HL-60/S4 treated with phorbol 12-myristate 13-acetate at 8.2 ng/mL for 4 days and 3 days (cell line): Measurements from ENCODE around the gene CD8B2.
"Not testable (repeated sequence)": the region's sequence is repeated elsewhere in the genome, so short reads cannot be mapped to it uniquely, and the experiment has no call there.

Experiments
- in situ Hi-C: fragments of 300-500 bp; cut with MboI; formaldehyde crosslinking; loops from 2 replicates; pipeline ENCODE4 v1.15.0; 2022; ENCODE audit warnings: low sequenced_read_pairs

The CD8B2 gene

GRCh38 chr2:106511476-106511901 is 24.3 kb downstream of the CD8B2 start:
- in situ Hi-C loops, result not testable (repeated sequence)

GRCh38 chr2:106511934-106512333 is 24.8 kb downstream of the CD8B2 start:
- in situ Hi-C loops, result not testable (repeated sequence)

GRCh38 chr2:106513391-106513790 is 26.2 kb downstream of the CD8B2 start:
- in situ Hi-C loops, result not testable (repeated sequence)

- in situ Hi-C loops, result not testable (repeated sequence)
Measured at GRCh38 chr2:106514827-106515226, 27.7 kb downstream of the CD8B2 start.

- in situ Hi-C loops, result no loop called here
Measured at GRCh38 chr2:106516436-106516835, 29.3 kb downstream of the CD8B2 start.

GRCh38 chr2:106516864-106517263 is 29.7 kb downstream of the CD8B2 start:
- in situ Hi-C loops, result no loop called here

- in situ Hi-C loops, result no loop called here
Measured at GRCh38 chr2:106517329-106517728, 30.2 kb downstream of the CD8B2 start.

- in situ Hi-C loops, result no loop called here
Measured at GRCh38 chr2:106519767-106520166, 32.6 kb downstream of the CD8B2 start.

- in situ Hi-C loops, result no loop called here
Measured at GRCh38 chr2:106521016-106521415, 33.9 kb downstream of the CD8B2 start.

GRCh38 chr2:106523976-106524665 is 37.0 kb downstream of the CD8B2 start:
- in situ Hi-C loops, result no loop called here

GRCh38 chr2:106530866-106531265 is 43.7 kb downstream of the CD8B2 start:
- in situ Hi-C loops, result loop anchor here (25.0 kb wide), 1 partner anchor 419 kb away; no protein-coding TSS in a partner anchor

GRCh38 chr2:106531676-106532214 is 44.6 kb downstream of the CD8B2 start:
- in situ Hi-C loops, result loop anchor here (25.0 kb wide), 1 partner anchor 419 kb away; no protein-coding TSS in a partner anchor

- in situ Hi-C loops, result loop anchor here (25.0 kb wide), 1 partner anchor 420 kb away; no protein-coding TSS in a partner anchor
Measured at GRCh38 chr2:106532236-106532635, 45.1 kb downstream of the CD8B2 start.

- in situ Hi-C loops, result loop anchor here (25.0 kb wide), 1 partner anchor 422 kb away; no protein-coding TSS in a partner anchor
Measured at GRCh38 chr2:106534471-106534870, 47.3 kb downstream of the CD8B2 start.

- in situ Hi-C loops, result loop anchor here (25.0 kb wide), 1 partner anchor 424 kb away; no protein-coding TSS in a partner anchor
Measured at GRCh38 chr2:106536490-106536889, 49.3 kb downstream of the CD8B2 start.

GRCh38 chr2:106537047-106537446 is 49.9 kb downstream of the CD8B2 start:
- in situ Hi-C loops, result loop anchor here (25.0 kb wide), 1 partner anchor 425 kb away; no protein-coding TSS in a partner anchor

GRCh38 chr2:106537791-106538191 is 50.6 kb downstream of the CD8B2 start:
- in situ Hi-C loops, result loop anchor here (25.0 kb wide), 1 partner anchor 425 kb away; no protein-coding TSS in a partner anchor

GRCh38 chr2:106540886-106541285 is 53.7 kb downstream of the CD8B2 start:
- in situ Hi-C loops, result loop anchor here (25.0 kb wide), 1 partner anchor 429 kb away; no protein-coding TSS in a partner anchor

GRCh38 chr2:106541333-106541732 is 54.2 kb downstream of the CD8B2 start:
- in situ Hi-C loops, result loop anchor here (25.0 kb wide), 1 partner anchor 429 kb away; no protein-coding TSS in a partner anchor

- in situ Hi-C loops, result loop anchor here (25.0 kb wide), 1 partner anchor 431 kb away; no protein-coding TSS in a partner anchor
Measured at GRCh38 chr2:106542746-106543359, 55.7 kb downstream of the CD8B2 start.

- in situ Hi-C loops, result loop anchor here (25.0 kb wide), 1 partner anchor 433 kb away; no protein-coding TSS in a partner anchor
Measured at GRCh38 chr2:106545007-106545406, 57.8 kb downstream of the CD8B2 start.
